Testis (tissue), 2 donors: ENCODE results near the gene JMJD8.

Source experiments
- CTCF ChIP-seq, 3 experiments: fragments of 450-650 bp in 2 of 3; fragments of 200-600 bp in 1 of 3; sonication (generic) in 1 of 3; IDR thresholded peaks; one replicate each; pipeline ENCODE4 v1.5.1; 2016 to 2019; ENCODE audit warnings: antibody characterized with exemption in 3 of 3, mild to moderate bottlenecking in 2 of 3, moderate library complexity in 1 of 3
- POLR2A ChIP-seq: fragments of 450-650 bp; IDR thresholded peaks from one replicate; pipeline ENCODE4 v1.6.1; 2017; ENCODE audit warnings: antibody characterized with exemption, mild to moderate bottlenecking, moderate library complexity

DNA sequence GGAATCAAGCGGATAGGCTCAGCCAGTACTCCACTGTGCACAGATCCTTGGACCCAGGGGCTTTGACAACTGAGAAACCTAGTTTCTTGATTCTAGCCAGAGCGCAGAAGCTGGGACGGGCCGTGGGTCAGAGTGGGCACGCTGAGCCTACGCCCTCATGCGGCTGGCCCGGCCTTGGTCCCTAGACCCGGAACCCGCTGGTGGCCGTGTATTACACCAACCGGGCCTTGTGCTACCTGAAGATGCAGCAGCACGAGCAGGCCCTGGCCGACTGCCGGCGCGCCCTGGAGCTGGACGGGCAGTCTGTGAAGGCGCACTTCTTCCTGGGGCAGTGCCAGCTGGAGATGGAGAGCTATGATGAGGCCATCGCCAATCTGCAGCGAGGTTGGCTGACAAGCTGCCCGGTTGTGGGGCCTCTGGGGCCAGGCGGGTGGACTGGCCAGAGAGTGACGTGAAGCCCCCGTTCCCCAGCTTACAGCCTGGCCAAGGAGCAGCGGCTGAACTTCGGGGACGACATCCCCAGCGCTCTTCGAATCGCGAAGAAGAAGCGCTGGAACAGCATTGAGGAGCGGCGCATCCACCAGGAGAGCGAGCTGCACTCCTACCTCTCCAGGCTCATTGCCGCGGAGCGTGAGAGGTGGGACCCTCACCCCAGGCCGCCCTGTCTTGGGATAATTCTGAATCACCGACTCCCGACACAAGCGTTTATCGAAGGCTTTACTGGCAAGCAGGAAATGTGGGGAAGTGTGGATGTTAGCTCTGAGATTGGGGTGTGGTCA lies 3.0 kb downstream of the JMJD8 start:
- TF ChIP-seq POLR2A: no peak
- no peak for TF ChIP-seq CTCF (IDR thresholded peaks at IDR 0.05)
